ENCODE data around the gene CRYBA1. TPM values are rescaled to one million over a fixed set of nuclear protein-coding genes. Genes with fewer than 3 reads are reported as not detected.

Gene CRYBA1
- total RNA-seq, 1 donor from 2014 or later, result 2.7 TPM

DNA sequence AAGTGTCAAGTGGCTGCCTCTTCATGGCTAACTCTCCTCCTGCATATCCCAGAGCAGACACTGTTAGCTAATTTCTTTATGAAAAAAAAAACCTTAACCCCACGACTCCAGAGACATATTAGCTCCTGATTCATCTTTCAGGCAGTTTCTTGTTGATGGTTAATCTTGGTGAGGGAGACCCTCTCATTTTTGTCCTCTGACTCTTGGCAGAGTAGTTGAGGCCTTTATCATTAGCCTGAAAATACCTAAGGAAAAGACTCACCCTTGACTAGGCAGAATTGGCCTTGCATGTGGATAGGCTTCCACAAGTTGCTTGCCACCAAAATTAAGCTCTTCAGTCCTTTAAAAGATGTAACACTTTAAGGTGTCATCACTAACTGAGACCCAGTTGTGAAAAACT, 4.0 kb downstream of the CRYBA1 start:
- H3K27me3 Mint-ChIP-seq (ENCODE audit: unreplicated experiment), result peaks cover 4% of the 10 kb centered on the region
- no peaks in the 10 kb centered on the region for H3K36me3 Mint-ChIP-seq (ENCODE audit: unreplicated experiment)
- no peak for DNase-seq
- no peak overlapping the region for H3K4me3 Mint-ChIP-seq (ENCODE audit: unreplicated experiment)
- TF ChIP-seq, protein P1, sequence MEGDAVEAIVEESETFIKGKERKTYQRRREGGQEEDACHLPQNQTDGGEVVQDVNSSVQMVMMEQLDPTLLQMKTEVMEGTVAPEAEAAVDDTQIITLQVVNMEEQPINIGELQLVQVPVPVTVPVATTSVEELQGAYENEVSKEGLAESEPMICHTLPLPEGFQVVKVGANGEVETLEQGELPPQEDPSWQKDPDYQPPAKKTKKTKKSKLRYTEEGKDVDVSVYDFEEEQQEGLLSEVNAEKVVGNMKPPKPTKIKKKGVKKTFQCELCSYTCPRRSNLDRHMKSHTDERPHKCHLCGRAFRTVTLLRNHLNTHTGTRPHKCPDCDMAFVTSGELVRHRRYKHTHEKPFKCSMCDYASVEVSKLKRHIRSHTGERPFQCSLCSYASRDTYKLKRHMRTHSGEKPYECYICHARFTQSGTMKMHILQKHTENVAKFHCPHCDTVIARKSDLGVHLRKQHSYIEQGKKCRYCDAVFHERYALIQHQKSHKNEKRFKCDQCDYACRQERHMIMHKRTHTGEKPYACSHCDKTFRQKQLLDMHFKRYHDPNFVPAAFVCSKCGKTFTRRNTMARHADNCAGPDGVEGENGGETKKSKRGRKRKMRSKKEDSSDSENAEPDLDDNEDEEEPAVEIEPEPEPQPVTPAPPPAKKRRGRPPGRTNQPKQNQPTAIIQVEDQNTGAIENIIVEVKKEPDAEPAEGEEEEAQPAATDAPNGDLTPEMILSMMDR (IDR thresholded peaks at IDR 0.05; ENCODE audit: partially characterized antibody, unreplicated experiment), result no peak
- no peak overlapping the region for H3K27ac Mint-ChIP-seq (ENCODE audit: unreplicated experiment)
- peaks cover 7% of the 10 kb centered on the region for H3K4me1 Mint-ChIP-seq (ENCODE audit: low read depth, unreplicated experiment)
- H3K9me3 Mint-ChIP-seq (ENCODE audit: unreplicated experiment), result peaks cover 4% of the 10 kb centered on the region

DNA sequence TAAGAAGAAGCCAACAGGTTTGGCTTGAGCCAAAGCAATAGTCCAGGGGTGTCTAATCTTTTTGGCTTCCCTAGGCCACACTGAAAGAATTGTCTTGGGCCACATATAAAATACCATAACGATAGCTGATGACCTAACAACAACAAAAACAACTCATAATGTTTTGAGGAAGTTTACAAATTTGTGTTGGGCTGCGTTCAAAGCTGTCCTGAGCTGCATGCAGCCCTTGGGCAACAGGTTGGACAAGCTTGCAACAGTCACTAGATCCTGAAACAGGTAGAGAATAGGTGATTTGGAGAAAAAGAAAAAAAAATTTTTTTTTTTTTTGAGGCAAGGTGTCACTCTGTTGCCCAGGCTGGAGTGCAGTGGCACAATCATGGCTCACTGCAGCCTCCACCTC, 4.5 kb downstream of the CRYBA1 start:
- no peak overlapping the region for H3K4me3 Mint-ChIP-seq (ENCODE audit: unreplicated experiment)
- H3K27ac Mint-ChIP-seq (ENCODE audit: unreplicated experiment), result no peak overlapping the region
- H3K4me1 Mint-ChIP-seq (ENCODE audit: low read depth, unreplicated experiment), result peaks cover 7% of the 10 kb centered on the region
- H3K9me3 Mint-ChIP-seq (ENCODE audit: unreplicated experiment), result peaks cover 4% of the 10 kb centered on the region
- TF ChIP-seq, protein P1 (IDR thresholded peaks at IDR 0.05; ENCODE audit: partially characterized antibody, unreplicated experiment), result no peak
- peaks cover 4% of the 10 kb centered on the region for H3K27me3 Mint-ChIP-seq (ENCODE audit: unreplicated experiment)
- no peak for DNase-seq
- no peaks in the 10 kb centered on the region for H3K36me3 Mint-ChIP-seq (ENCODE audit: unreplicated experiment)

DNA sequence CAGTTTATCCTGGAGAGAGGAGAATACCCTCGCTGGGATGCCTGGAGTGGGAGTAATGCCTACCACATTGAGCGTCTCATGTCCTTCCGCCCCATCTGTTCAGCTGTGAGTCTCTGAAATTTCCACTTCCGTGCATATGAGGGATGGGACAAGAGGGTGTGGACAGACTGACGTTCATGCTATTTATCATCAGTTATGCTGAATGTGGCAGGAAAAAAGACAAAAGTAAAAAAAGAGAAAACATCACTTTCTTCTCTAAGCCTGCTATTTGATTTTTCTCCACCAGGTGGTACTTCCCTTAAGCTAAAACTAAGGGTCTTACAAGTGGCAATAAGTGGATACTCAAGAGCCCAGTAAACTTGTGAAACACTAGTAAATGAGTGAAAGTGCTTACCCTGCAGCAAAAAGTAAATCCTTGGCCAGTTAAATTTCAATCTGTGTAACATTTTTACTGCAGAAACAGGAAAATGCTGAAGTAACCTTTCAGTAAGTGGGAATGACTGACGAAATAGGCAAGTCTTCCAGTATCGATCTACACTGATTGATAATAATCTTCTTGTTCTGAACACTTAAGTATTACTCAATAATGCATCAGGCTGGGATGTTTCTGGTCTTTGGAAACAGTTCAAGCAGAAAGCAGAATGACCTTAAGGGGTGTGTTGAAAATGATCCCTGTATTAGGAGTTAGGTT, 5.6 kb downstream of the CRYBA1 start:
- Mint-ChIP-seq H3K27ac (ENCODE audit: unreplicated experiment) (no peak overlapping the region), H3K9me3 (ENCODE audit: unreplicated experiment) (peaks cover 3% of the 10 kb centered on the region), H3K4me3 (ENCODE audit: unreplicated experiment) (no peak overlapping the region), H3K36me3 (ENCODE audit: unreplicated experiment) (no peaks in the 10 kb centered on the region), H3K4me1 (ENCODE audit: low read depth, unreplicated experiment) (peaks cover 3% of the 10 kb centered on the region), H3K27me3 (ENCODE audit: unreplicated experiment) (peaks cover 2% of the 10 kb centered on the region)
- DNase-seq, result no peak
- TF ChIP-seq, protein P1 (IDR thresholded peaks at IDR 0.05; ENCODE audit: partially characterized antibody, unreplicated experiment), result peak; percentile 74

DNA sequence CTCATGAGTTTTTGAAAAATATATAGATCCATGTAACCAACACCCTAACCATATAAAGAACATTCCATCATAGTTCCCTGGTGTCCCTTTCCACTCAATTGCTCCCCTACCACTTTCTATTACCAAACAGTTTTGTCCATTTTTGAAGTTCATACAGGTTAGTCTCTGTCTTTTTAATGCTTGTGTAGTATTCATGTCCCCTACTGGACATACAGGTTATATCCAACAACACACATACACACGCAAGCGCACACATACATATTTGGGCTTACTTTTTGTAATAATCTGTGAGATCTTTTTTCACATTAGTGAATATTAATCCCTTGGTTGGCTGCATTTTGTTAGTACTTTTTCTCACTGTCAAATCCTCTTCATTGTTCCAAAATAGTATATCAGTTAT, 6.4 kb downstream of the CRYBA1 start:
- no peak for DNase-seq
- H3K36me3 Mint-ChIP-seq (ENCODE audit: unreplicated experiment), result no peaks in the 10 kb centered on the region
- TF ChIP-seq, protein P1 (IDR thresholded peaks at IDR 0.05; ENCODE audit: partially characterized antibody, unreplicated experiment), result no peak
- no peak overlapping the region for H3K4me3 Mint-ChIP-seq (ENCODE audit: unreplicated experiment)
- peaks cover 4% of the 10 kb centered on the region for H3K4me1 Mint-ChIP-seq (ENCODE audit: low read depth, unreplicated experiment)
- no peak overlapping the region for H3K27ac Mint-ChIP-seq (ENCODE audit: unreplicated experiment)
- no peaks in the 10 kb centered on the region for H3K9me3 Mint-ChIP-seq (ENCODE audit: unreplicated experiment)
- peaks cover under 1% of the 10 kb centered on the region for H3K27me3 Mint-ChIP-seq (ENCODE audit: unreplicated experiment)

DNA sequence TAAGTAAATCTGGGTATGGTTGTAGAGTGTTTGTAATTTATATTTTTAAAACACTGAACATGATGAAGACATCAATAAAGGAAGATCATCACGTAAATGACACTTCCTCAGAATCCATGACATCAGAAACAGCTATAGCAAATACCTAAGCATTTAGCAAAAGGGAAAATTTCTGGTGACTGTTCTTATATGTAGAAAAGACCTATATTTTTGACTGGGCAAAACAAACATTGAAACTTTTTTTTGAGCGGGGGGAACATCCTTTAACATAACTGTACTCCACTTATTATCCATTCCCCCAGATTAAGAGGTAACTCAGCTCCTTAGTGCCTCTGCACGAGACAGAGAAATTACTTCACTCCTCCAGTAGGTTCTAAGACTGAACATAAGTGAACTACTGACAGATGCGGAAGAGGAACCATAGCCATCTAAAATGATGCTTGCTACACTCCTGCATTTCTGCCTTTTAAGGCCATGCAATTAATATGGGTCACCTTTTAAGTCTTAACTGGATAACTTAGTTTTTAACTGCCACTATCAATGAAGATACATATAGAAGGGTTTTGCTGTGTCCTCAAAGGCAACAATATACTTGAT, 9.4 kb downstream of the CRYBA1 start:
- no peaks in the 10 kb centered on the region for H3K27me3 Mint-ChIP-seq (ENCODE audit: unreplicated experiment)
- TF ChIP-seq, protein P1 (IDR thresholded peaks at IDR 0.05; ENCODE audit: partially characterized antibody, unreplicated experiment), result no peak
- H3K4me1 Mint-ChIP-seq (ENCODE audit: low read depth, unreplicated experiment), result peaks cover 4% of the 10 kb centered on the region
- DNase-seq, result no peak
- H3K36me3 Mint-ChIP-seq (ENCODE audit: unreplicated experiment), result no peaks in the 10 kb centered on the region
- no peak overlapping the region for H3K4me3 Mint-ChIP-seq (ENCODE audit: unreplicated experiment)
- no peaks in the 10 kb centered on the region for H3K9me3 Mint-ChIP-seq (ENCODE audit: unreplicated experiment)
- H3K27ac Mint-ChIP-seq (ENCODE audit: unreplicated experiment), result no peak overlapping the region

Measured in glutamatergic neuron (in vitro differentiated cells).